ENCODE data around the gene MUSK.

DNA sequence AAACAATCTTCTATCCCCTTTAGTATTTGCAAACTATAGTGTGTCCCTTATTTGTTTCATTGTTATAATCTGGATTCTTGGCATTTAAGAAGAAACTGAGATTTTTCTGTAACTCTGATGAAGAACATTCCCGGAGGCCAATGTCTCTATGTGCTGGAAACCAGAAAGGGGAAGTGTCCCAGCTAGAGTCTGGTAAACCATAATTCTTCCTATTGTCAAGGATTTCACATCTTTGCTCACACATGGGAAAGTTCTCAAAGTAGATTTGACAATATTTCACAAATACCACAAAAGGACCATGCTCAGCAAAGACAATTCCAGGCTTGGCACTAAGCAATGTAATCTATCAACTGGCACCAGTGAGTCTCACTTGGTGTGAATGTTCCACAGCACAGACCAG, 146.8 kb downstream of the MUSK start:
- TF ChIP-seq, protein P1, sequence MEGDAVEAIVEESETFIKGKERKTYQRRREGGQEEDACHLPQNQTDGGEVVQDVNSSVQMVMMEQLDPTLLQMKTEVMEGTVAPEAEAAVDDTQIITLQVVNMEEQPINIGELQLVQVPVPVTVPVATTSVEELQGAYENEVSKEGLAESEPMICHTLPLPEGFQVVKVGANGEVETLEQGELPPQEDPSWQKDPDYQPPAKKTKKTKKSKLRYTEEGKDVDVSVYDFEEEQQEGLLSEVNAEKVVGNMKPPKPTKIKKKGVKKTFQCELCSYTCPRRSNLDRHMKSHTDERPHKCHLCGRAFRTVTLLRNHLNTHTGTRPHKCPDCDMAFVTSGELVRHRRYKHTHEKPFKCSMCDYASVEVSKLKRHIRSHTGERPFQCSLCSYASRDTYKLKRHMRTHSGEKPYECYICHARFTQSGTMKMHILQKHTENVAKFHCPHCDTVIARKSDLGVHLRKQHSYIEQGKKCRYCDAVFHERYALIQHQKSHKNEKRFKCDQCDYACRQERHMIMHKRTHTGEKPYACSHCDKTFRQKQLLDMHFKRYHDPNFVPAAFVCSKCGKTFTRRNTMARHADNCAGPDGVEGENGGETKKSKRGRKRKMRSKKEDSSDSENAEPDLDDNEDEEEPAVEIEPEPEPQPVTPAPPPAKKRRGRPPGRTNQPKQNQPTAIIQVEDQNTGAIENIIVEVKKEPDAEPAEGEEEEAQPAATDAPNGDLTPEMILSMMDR (conservative IDR thresholded peaks at IDR 0.05; ENCODE audit: low read depth in 2 of 2): no peak
- TF ChIP-seq EZH2phosphoT487 (IDR thresholded peaks at IDR 0.05; ENCODE audit: unreplicated experiment) (no peak), POLR2AphosphoS5 (IDR thresholded peaks at IDR 0.05; ENCODE audit: low read depth) (no peak), EZH2 (IDR thresholded peaks at IDR 0.05; ENCODE audit: low read depth, unreplicated experiment) (no peak), JUNB (IDR thresholded peaks at IDR 0.05; ENCODE audit: unreplicated experiment) (no peak), CREB1 (CRISPR knock-in tag; IDR thresholded peaks at IDR 0.05; ENCODE audit: low read depth) (no peak)
- TF ChIP-seq, protein P2, sequence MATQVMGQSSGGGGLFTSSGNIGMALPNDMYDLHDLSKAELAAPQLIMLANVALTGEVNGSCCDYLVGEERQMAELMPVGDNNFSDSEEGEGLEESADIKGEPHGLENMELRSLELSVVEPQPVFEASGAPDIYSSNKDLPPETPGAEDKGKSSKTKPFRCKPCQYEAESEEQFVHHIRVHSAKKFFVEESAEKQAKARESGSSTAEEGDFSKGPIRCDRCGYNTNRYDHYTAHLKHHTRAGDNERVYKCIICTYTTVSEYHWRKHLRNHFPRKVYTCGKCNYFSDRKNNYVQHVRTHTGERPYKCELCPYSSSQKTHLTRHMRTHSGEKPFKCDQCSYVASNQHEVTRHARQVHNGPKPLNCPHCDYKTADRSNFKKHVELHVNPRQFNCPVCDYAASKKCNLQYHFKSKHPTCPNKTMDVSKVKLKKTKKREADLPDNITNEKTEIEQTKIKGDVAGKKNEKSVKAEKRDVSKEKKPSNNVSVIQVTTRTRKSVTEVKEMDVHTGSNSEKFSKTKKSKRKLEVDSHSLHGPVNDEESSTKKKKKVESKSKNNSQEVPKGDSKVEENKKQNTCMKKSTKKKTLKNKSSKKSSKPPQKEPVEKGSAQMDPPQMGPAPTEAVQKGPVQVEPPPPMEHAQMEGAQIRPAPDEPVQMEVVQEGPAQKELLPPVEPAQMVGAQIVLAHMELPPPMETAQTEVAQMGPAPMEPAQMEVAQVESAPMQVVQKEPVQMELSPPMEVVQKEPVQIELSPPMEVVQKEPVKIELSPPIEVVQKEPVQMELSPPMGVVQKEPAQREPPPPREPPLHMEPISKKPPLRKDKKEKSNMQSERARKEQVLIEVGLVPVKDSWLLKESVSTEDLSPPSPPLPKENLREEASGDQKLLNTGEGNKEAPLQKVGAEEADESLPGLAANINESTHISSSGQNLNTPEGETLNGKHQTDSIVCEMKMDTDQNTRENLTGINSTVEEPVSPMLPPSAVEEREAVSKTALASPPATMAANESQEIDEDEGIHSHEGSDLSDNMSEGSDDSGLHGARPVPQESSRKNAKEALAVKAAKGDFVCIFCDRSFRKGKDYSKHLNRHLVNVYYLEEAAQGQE (IDR thresholded peaks at IDR 0.05; ENCODE audit: unreplicated experiment): no peak

Data from GM23338 (cell line).